HepG2 (cell line): ENCODE measurements around the gene CNBD2. TPM values are rescaled to one million over a fixed set of nuclear protein-coding genes. Genes with fewer than 3 reads are reported as not detected.

Source experiments
- CENPT ChIP-seq: sonication (generic); formaldehyde crosslinking; IDR thresholded peaks from 2 replicates; pipeline ENCODE4 v1.8.0; 2022; ENCODE audit warnings: low read depth, mild to moderate bottlenecking, moderate library complexity, missing genetic modification reagents
- EP300 ChIP-seq, 3 experiments: sonication (generic) in 1 of 3; formaldehyde crosslinking in 1 of 3; IDR thresholded peaks; 2 replicates each; pipeline versions ENCODE4 v1.5.1 to v1.6.1; 2011 to 2020; ENCODE audit warnings: low read depth in 2 of 3, low read length in 2 of 3, borderline replicate concordance in 1 of 3, improper control_type of control experiment in 1 of 3, mild to moderate bottlenecking in 1 of 3, missing genetic modification reagents in 1 of 3, moderate library complexity in 1 of 3
- NFYB ChIP-seq: sonication (generic); formaldehyde crosslinking; IDR thresholded peaks from 2 replicates; pipeline ENCODE4 v1.4.0; 2020; ENCODE audit warnings: missing genetic modification reagents
- PTBP1 ChIP-seq: fragments of 200-400 bp; formaldehyde crosslinking; IDR thresholded peaks from 2 replicates; pipeline ENCODE4 v1.6.1; 2018; ENCODE audit warnings: low read length, low read depth; ENCODE audit not compliant: poor library complexity, severe bottlenecking
- SALL1 ChIP-seq: sonication (generic); formaldehyde crosslinking; IDR thresholded peaks from 2 replicates; pipeline ENCODE4 v1.8.0; 2022; ENCODE audit warnings: mild to moderate bottlenecking, missing genetic modification reagents
- SSRP1 ChIP-seq: IDR thresholded peaks from 2 replicates; pipeline ENCODE4 v1.6.1; 2016; ENCODE audit warnings: control low read depth
- ZFP36 ChIP-seq: fragments of 150-350 bp; IDR thresholded peaks from 2 replicates; pipeline ENCODE4 v1.6.1; 2018; ENCODE audit warnings: borderline replicate concordance, low read length, low read depth; ENCODE audit not compliant: partially characterized antibody
- ZNF207 ChIP-seq: fragments of 450-650 bp; IDR thresholded peaks from 2 replicates; pipeline ENCODE4 v1.6.1; 2016; ENCODE audit warnings: antibody characterized with exemption, borderline replicate concordance
- ZNF510 ChIP-seq: sonication (generic); formaldehyde crosslinking; IDR thresholded peaks from 2 replicates; pipeline ENCODE4 v1.4.0; 2020; ENCODE audit warnings: low read depth, mild to moderate bottlenecking, missing genetic modification reagents
- ZNF569 ChIP-seq: sonication (generic); formaldehyde crosslinking; IDR thresholded peaks from 2 replicates; pipeline ENCODE4 v1.5.0; 2020; ENCODE audit warnings: mild to moderate bottlenecking, missing genetic modification reagents, moderate library complexity, borderline replicate concordance
- ZNF878 ChIP-seq: sonication (generic); formaldehyde crosslinking; IDR thresholded peaks from 2 replicates; pipeline ENCODE4 v1.8.1; 2023; ENCODE audit warnings: mild to moderate bottlenecking, missing genetic modification reagents, moderate library complexity
- polyA plus RNA-seq, 8 experiments: library from polyadenylated mRNA; depleted of rRNA in 3 of 8; stranded (reverse) in 7 of 8; unstranded in 1 of 8; fragments of >200 nt; fragmentation: Illumina TruSeq in 4 of 8; extraction: Trizol in 4 of 8; gene quantifications; 2 replicates each; pipeline versions ENCODE4 v1.2.1 to v1.2.3, GENCODE V29; 2011 to 2016; ENCODE audit warnings: low read depth in 4 of 8, missing spikeins in 1 of 8, mixed read lengths in 1 of 8; ENCODE audit not compliant: insufficient read depth in 1 of 8
- total RNA-seq, 5 experiments: library from RNA; depleted of rRNA; stranded (reverse); fragments of >200 nt; fragmentation: Illumina TruSeq; extraction: Trizol; gene quantifications; 2 replicates each; pipeline ENCODE4 v1.2.3, GENCODE V29; 2016; ENCODE audit warnings: low read depth in 1 of 5
- TF ChIP-seq, protein P1 (sequence below): sonication (generic); formaldehyde crosslinking; IDR thresholded peaks from 2 replicates; pipeline ENCODE4 v1.9.0; 2021; ENCODE audit warnings: missing genetic modification reagents, borderline replicate concordance
- TF ChIP-seq, protein P2 (sequence below): sonication (generic); formaldehyde crosslinking; IDR thresholded peaks from 2 replicates; pipeline ENCODE4 v1.4.0; 2020; ENCODE audit warnings: missing genetic modification reagents, borderline replicate concordance
- TF ChIP-seq, protein P3 (sequence below): IDR thresholded peaks from 2 replicates; pipeline ENCODE4 v1.6.1; 2016; ENCODE audit warnings: missing compliant biosample characterization, missing genetic modification reagents, borderline replicate concordance
- TF ChIP-seq, protein P4 (sequence below), 2 experiments: IDR thresholded peaks; 2 replicates each; pipeline ENCODE4 v1.6.1; 2011 to 2012; ENCODE audit warnings: low read length in 2 of 2, borderline replicate concordance in 1 of 2, low read depth in 1 of 2, mild to moderate bottlenecking in 1 of 2, moderate library complexity in 1 of 2

The CNBD2 gene
- total and polyA plus RNA-seq, 2 of the 13 experiments (the other 11 are each of a cell fraction or from before 2014, with no cell fraction given): 12.4 to 22.8 TPM

DNA sequence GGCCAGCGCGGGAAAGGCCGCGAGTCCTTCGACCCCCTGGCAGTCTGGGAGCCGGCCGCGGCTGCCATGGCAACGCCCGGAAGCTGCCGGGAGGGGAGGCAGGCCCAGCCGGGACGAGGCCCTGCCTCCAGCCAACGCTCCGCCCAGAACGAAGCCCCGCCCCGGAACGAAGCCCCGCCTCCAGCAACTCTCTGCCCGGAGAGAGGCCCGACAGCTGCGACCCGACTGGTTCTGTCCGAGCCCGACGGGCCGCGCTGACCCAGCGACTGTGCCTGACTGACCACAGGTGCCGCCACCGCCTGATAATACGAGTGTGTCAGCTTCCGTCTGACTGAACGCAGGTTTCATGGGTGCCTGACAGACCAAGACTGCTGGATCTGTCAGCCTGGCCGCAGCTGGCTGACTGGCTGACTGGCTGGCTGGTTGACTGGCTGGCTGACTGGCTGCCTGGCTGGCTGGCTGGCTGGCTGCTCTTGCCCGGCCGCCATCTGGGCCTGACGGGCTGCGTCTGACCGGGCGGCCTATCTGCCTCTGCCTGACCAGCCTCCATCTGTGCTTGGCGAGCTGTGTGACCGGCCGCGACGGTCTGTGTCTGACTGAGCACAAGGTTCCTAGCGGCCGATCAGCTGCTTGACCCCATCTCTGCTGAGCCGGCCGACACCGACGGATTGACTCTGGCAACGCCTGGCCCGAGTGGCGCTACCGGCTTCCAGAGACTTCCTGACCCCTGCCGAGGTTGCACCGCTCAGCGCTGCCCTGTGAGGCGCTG lies 96.5 kb downstream of the CNBD2 start (continued):
- TF ChIP-seq, protein P1, sequence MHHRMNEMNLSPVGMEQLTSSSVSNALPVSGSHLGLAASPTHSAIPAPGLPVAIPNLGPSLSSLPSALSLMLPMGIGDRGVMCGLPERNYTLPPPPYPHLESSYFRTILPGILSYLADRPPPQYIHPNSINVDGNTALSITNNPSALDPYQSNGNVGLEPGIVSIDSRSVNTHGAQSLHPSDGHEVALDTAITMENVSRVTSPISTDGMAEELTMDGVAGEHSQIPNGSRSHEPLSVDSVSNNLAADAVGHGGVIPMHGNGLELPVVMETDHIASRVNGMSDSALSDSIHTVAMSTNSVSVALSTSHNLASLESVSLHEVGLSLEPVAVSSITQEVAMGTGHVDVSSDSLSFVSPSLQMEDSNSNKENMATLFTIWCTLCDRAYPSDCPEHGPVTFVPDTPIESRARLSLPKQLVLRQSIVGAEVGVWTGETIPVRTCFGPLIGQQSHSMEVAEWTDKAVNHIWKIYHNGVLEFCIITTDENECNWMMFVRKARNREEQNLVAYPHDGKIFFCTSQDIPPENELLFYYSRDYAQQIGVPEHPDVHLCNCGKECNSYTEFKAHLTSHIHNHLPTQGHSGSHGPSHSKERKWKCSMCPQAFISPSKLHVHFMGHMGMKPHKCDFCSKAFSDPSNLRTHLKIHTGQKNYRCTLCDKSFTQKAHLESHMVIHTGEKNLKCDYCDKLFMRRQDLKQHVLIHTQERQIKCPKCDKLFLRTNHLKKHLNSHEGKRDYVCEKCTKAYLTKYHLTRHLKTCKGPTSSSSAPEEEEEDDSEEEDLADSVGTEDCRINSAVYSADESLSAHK (CRISPR knock-in tag): no peak
- TF ChIP-seq ZNF207: no peak
- TF ChIP-seq, protein P2, sequence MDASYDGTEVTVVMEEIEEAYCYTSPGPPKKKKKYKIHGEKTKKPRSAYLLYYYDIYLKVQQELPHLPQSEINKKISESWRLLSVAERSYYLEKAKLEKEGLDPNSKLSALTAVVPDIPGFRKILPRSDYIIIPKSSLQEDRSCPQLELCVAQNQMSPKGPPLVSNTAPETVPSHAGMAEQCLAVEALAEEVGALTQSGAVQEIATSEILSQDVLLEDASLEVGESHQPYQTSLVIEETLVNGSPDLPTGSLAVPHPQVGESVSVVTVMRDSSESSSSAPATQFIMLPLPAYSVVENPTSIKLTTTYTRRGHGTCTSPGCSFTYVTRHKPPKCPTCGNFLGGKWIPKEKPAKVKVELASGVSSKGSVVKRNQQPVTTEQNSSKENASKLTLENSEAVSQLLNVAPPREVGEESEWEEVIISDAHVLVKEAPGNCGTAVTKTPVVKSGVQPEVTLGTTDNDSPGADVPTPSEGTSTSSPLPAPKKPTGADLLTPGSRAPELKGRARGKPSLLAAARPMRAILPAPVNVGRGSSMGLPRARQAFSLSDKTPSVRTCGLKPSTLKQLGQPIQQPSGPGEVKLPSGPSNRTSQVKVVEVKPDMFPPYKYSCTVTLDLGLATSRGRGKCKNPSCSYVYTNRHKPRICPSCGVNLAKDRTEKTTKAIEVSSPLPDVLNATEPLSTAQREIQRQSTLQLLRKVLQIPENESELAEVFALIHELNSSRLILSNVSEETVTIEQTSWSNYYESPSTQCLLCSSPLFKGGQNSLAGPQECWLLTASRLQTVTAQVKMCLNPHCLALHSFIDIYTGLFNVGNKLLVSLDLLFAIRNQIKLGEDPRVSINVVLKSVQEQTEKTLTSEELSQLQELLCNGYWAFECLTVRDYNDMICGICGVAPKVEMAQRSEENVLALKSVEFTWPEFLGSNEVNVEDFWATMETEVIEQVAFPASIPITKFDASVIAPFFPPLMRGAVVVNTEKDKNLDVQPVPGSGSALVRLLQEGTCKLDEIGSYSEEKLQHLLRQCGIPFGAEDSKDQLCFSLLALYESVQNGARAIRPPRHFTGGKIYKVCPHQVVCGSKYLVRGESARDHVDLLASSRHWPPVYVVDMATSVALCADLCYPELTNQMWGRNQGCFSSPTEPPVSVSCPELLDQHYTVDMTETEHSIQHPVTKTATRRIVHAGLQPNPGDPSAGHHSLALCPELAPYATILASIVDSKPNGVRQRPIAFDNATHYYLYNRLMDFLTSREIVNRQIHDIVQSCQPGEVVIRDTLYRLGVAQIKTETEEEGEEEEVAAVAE (CRISPR knock-in tag): no peak
- peak; percentile 31; the same call in 1 of the 2 replicates for TF ChIP-seq NFYB (CRISPR knock-in tag)
- TF ChIP-seq ZFP36: no peak
- TF ChIP-seq ZNF510: no peak
- no peak for TF ChIP-seq EP300 (IDR thresholded peaks at IDR 0.05; ENCODE audit: low read depth in 2 of 2, low read length in 2 of 2)
- TF ChIP-seq EP300 (CRISPR knock-in tag; IDR thresholded peaks at IDR 0.05; ENCODE audit: borderline replicate concordance): no peak
- no peak for TF ChIP-seq ZNF569 (CRISPR knock-in tag)
- TF ChIP-seq SSRP1: peak; percentile 79; the same call in 1 of the 2 replicates
- TF ChIP-seq, protein P3, sequence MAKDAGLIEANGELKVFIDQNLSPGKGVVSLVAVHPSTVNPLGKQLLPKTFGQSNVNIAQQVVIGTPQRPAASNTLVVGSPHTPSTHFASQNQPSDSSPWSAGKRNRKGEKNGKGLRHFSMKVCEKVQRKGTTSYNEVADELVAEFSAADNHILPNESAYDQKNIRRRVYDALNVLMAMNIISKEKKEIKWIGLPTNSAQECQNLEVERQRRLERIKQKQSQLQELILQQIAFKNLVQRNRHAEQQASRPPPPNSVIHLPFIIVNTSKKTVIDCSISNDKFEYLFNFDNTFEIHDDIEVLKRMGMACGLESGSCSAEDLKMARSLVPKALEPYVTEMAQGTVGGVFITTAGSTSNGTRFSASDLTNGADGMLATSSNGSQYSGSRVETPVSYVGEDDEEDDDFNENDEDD (CRISPR knock-in tag): peak; percentile 81; the same call in 1 of the 2 replicates
- TF ChIP-seq, protein P4, sequence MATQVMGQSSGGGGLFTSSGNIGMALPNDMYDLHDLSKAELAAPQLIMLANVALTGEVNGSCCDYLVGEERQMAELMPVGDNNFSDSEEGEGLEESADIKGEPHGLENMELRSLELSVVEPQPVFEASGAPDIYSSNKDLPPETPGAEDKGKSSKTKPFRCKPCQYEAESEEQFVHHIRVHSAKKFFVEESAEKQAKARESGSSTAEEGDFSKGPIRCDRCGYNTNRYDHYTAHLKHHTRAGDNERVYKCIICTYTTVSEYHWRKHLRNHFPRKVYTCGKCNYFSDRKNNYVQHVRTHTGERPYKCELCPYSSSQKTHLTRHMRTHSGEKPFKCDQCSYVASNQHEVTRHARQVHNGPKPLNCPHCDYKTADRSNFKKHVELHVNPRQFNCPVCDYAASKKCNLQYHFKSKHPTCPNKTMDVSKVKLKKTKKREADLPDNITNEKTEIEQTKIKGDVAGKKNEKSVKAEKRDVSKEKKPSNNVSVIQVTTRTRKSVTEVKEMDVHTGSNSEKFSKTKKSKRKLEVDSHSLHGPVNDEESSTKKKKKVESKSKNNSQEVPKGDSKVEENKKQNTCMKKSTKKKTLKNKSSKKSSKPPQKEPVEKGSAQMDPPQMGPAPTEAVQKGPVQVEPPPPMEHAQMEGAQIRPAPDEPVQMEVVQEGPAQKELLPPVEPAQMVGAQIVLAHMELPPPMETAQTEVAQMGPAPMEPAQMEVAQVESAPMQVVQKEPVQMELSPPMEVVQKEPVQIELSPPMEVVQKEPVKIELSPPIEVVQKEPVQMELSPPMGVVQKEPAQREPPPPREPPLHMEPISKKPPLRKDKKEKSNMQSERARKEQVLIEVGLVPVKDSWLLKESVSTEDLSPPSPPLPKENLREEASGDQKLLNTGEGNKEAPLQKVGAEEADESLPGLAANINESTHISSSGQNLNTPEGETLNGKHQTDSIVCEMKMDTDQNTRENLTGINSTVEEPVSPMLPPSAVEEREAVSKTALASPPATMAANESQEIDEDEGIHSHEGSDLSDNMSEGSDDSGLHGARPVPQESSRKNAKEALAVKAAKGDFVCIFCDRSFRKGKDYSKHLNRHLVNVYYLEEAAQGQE (IDR thresholded peaks at IDR 0.05; ENCODE audit: borderline replicate concordance in 1 of 2, low read depth in 1 of 2, low read length in 2 of 2): no peak
- TF ChIP-seq ZNF878 (CRISPR knock-in tag): no peak; the same call in 1 of the 2 replicates
- peak; percentile 21 for TF ChIP-seq PTBP1
- TF ChIP-seq SALL1 (CRISPR knock-in tag): peak; percentile 83
- TF ChIP-seq CENPT (CRISPR knock-in tag): no peak; the same call in 1 of the 2 replicates
